Thyroid gland (tissue), 4 donors: ENCODE measurements around the gene CD6. TPM values are rescaled to one million over a fixed set of nuclear protein-coding genes. Genes with fewer than 3 reads are reported as not detected.

ENCODE experiments used
- DNase-seq, 2 donors: peaks; one replicate each; pipeline ENCODE4 v3.0.0-alpha.2; 2019
- H3K27ac ChIP-seq, 3 donors: fragments of 200-600 bp; sonication (generic); 1 replicate in 2 of 3; 2 replicates in 1 of 3; pipeline ENCODE4 v1.5.1; 2016 to 2019; ENCODE audit warnings: mild to moderate bottlenecking in 1 of 3, moderate library complexity in 1 of 3
- H3K27me3 ChIP-seq: fragments of 200-600 bp; sonication (generic); one replicate; pipeline ENCODE4 v1.5.1; 2019
- H3K36me3 ChIP-seq, 2 donors: fragments of 200-600 bp; sonication (generic); one replicate each; pipeline ENCODE4 v1.5.1; 2016 to 2019
- H3K4me1 ChIP-seq, 2 donors: fragments of 200-600 bp; sonication (generic); one replicate each; pipeline ENCODE4 v1.5.1; 2017 to 2019
- H3K4me3 ChIP-seq, 3 donors: fragments of 200-600 bp; sonication (generic); replicated peaks in 1 of 3; 1 replicate in 2 of 3; 2 replicates in 1 of 3; pipeline ENCODE4 v1.5.1; 2016; ENCODE audit warnings: mild to moderate bottlenecking in 1 of 3
- H3K9me3 ChIP-seq: fragments of 200-600 bp; sonication (generic); one replicate; pipeline ENCODE4 v1.5.1; 2017
- CTCF ChIP-seq, 6 experiments: fragments of 200-600 bp in 3 of 6; fragments of 450-650 bp in 3 of 6; sonication (generic) in 3 of 6; IDR thresholded peaks; one replicate each; pipeline ENCODE4 v1.5.1; 2016 to 2019; ENCODE audit warnings: antibody characterized with exemption in 6 of 6, mild to moderate bottlenecking in 2 of 6, inconsistent platforms in 1 of 6, moderate library complexity in 1 of 6
- POLR2A ChIP-seq, 2 donors: fragments of 450-650 bp; IDR thresholded peaks; one replicate each; pipeline ENCODE4 v1.6.1; 2017; ENCODE audit warnings: antibody characterized with exemption in 2 of 2, mild to moderate bottlenecking in 2 of 2, moderate library complexity in 1 of 2
- WGBS, 2 donors: methylation state at CpG; one replicate each; pipeline ENCODE4 v1.1.5; 2017; 5-methylcytosine and 5-hydroxymethylcytosine counted together
- intact Hi-C: fragments of 100-400 bp; cut with DNase I; formaldehyde crosslinking; loops from one replicate; pipeline ENCODE4 v1.15.1; 2023
- total RNA-seq, 4 donors: library from RNA; depleted of rRNA; stranded (reverse); fragments of >200 nt; gene quantifications; one replicate each; pipeline ENCODE4 v1.2.3, GENCODE V29; 2016

CD6 gene
- total RNA-seq, 4 donors from 2014 or later = 0.40 to 2.7 (median 0.69) TPM

GRCh38 chr11:60991457-60991856 lies 20.0 kb downstream of the CD6 start:
- intact Hi-C loops = no loop called here
- 87 to 95% methylated on average over 4 of the region's 4 CpGs for WGBS, 2 donors
- TF ChIP-seq CTCF (IDR thresholded peaks at IDR 0.05) (no peak), POLR2A (IDR thresholded peaks at IDR 0.05) (no peak)

GRCh38 chr11:60992842-60993409 lies 21.4 kb downstream of the CD6 start:
- H3K4me3 ChIP-seq = no peak overlapping the region
- H3K36me3 ChIP-seq = no peaks in the 10 kb centered on the region
- H3K9me3 ChIP-seq = no peaks in the 10 kb centered on the region
- intact Hi-C loops = no loop called here
- DNase-seq = no peak
- no peaks in the 10 kb centered on the region for H3K27me3 ChIP-seq
- 48 to 53% methylated on average over 5 of the region's 5 CpGs for WGBS, 2 donors
- TF ChIP-seq CTCF (IDR thresholded peaks at IDR 0.05) = no peak
- no peak for TF ChIP-seq POLR2A (IDR thresholded peaks at IDR 0.05)
- peaks cover 15 to 22% of the 10 kb centered on the region in 2 donors for H3K4me1 ChIP-seq
- no peak overlapping the region for H3K27ac ChIP-seq

More at GRCh38 chr11:60991457-60991856, 20.0 kb downstream of the CD6 start:
- peaks cover 14 to 21% of the 10 kb centered on the region in 2 donors for H3K4me1 ChIP-seq
- no peaks in the 10 kb centered on the region for H3K9me3 ChIP-seq
- no peaks in the 10 kb centered on the region for H3K27me3 ChIP-seq
- no peak for DNase-seq
- no peak overlapping the region for H3K4me3 ChIP-seq
- no peaks in the 10 kb centered on the region for H3K36me3 ChIP-seq
- H3K27ac ChIP-seq = no peak overlapping the region

GRCh38 chr11:60993615-60994014 lies 22.1 kb downstream of the CD6 start:
- intact Hi-C loops = no loop called here
- H3K9me3 ChIP-seq = no peaks in the 10 kb centered on the region
- H3K4me3 ChIP-seq = no peak overlapping the region
- no peak for DNase-seq
- 68 to 74% methylated on average over 7 of the region's 7 CpGs for WGBS, 2 donors
- no peak for TF ChIP-seq CTCF (IDR thresholded peaks at IDR 0.05)
- no peak for TF ChIP-seq POLR2A (IDR thresholded peaks at IDR 0.05)
- H3K27ac ChIP-seq = no peak overlapping the region
- no peaks in the 10 kb centered on the region for H3K27me3 ChIP-seq
- H3K36me3 ChIP-seq = no peaks in the 10 kb centered on the region
- peaks cover 15 to 22% of the 10 kb centered on the region in 2 donors for H3K4me1 ChIP-seq

GRCh38 chr11:60994541-60995080 lies 23.1 kb downstream of the CD6 start:
- no peaks in the 10 kb centered on the region for H3K27me3 ChIP-seq
- 28 to 37% methylated on average over 7 of the region's 7 CpGs for WGBS, 2 donors
- H3K27ac ChIP-seq = peak overlapping the region in 1 of 3 donors; percentile 40
- no peaks in the 10 kb centered on the region for H3K36me3 ChIP-seq
- H3K9me3 ChIP-seq = no peaks in the 10 kb centered on the region
- TF ChIP-seq POLR2A (IDR thresholded peaks at IDR 0.05) (no peak), CTCF (IDR thresholded peaks at IDR 0.05) (peak in 1 of 6 experiments; percentile 11)
- DNase-seq = peak; percentile 48 to 75
- intact Hi-C loops = no loop called here
- H3K4me1 ChIP-seq = peaks cover 15 to 22% of the 10 kb centered on the region in 2 donors
- H3K4me3 ChIP-seq = no peak overlapping the region

GRCh38 chr11:60995798-60996197 lies 24.3 kb downstream of the CD6 start:
- WGBS, 2 donors = 38 to 43% methylated on average over 7 of the region's 7 CpGs
- H3K9me3 ChIP-seq = no peaks in the 10 kb centered on the region
- H3K4me1 ChIP-seq = peaks cover 15 to 22% of the 10 kb centered on the region in 2 donors
- intact Hi-C loops = no loop called here
- no peaks in the 10 kb centered on the region for H3K36me3 ChIP-seq
- no peak overlapping the region for H3K4me3 ChIP-seq
- TF ChIP-seq POLR2A (IDR thresholded peaks at IDR 0.05) = no peak
- TF ChIP-seq CTCF (IDR thresholded peaks at IDR 0.05) = no peak
- no peak overlapping the region for H3K27ac ChIP-seq
- peak; percentile 40 to 62 for DNase-seq
- no peaks in the 10 kb centered on the region for H3K27me3 ChIP-seq
